SH-SY5Y (cell line): Measurements from ENCODE around the gene PTPRM.

Experiments used
- GATA2 ChIP-seq: IDR thresholded peaks from 2 replicates; pipeline ENCODE4 v1.6.1; 2011; ENCODE audit warnings: mild to moderate bottlenecking, low read depth, low read length
- GATA3 ChIP-seq: IDR thresholded peaks from 2 replicates; pipeline ENCODE4 v1.6.1; 2011; ENCODE audit warnings: low read depth, mild to moderate bottlenecking, low read length, moderate library complexity

DNA sequence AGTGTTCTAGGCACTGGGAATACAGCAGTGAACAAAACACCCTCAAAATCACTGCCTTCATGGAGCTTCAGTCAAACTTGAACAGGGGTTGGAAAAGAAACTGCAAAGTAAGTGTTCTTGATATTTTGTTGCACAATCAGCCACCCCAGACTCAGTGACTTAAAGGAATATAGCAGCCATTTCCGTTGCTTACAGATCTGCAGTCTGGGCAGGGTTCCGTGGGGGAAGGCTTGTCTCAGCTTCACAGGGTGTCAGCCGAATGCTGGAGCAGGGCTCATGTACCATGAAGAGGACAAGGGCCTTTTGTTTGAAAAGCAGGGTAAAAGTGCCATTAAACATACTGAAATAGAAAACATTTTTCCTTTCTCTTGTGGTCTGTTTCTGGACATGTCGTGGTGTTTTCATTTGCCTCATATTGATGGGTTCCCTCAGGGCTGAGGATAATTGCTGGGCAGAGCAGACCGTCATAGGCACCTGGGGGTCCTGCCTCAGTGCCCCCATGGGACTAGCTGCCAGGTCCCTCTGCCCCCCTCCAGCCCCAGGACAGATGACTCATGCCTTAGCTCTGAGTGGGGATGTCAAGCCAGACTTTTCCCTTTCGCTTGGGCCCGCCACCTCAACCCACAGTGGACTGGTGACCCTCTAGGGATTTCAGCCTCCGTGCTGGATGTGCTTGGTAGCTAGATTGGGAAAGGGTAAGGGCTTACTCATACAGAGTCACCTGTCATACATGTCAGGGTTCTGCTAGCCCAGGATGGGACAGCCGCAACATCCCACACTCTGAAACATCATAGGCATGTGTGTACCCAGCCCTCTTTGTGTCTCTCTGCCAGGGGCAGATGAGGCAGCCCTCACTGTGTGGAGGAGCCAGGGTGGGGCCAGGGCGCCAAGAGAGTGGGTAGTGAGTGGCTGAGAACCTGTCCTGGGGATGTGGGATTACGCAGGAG, 96.5 kb downstream of the PTPRM start:
- no peak for TF ChIP-seq GATA2
- TF ChIP-seq GATA3, result no peak
